ENCODE data around the gene MARVELD1.
"Not testable (repeated sequence)": the region's sequence is repeated elsewhere in the genome, so short reads cannot be mapped to it uniquely, and the experiment has no call there.

The MARVELD1 gene

DNA sequence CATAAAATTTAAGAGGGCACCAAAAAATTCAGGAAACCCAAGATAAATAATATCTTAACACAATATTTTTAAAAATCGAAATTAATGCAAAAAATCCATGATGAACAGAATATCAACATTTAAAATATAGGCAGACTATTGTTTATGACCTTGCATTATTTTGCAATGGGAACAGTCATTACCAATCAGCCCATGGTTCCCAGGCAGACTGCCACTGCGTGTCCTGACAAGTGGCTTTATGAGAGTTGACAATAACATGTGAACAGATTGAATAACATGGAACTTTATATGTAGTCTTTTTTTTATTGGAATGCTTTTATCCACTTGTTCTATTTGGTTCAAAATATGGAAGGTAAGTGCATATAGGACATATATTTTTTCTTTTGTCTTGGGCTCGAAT is 23.4 kb upstream of the MARVELD1 start:
- DNase-seq (ENCODE audit: low read depth): no peak

DNA sequence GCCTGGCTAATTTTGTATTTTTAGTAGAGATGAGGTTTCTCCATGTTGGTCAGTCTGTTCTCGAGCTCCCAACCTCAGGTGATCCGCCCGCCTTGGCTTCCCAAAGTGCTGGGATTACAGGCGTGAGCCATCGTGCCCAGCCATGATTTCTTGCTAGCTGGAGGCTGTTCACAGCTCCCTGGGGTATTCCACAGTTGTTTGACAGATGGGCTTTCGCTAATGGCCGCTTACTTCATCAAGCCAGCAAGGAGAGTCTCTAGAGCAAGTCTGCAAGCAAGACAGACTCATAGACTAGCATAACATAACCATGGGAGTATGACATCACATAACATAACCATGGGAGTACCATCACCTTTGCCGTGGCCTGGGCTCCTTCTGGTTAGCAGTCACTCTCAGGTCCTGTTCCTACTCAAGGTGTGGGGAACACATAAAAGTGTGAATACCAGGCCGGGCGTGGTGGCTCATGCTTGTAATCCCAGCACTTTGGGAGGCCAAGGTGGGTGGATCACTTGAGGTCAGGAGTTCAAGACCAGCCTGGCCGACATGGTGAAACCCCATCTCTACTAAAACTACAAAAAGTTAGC is 15.4 kb upstream of the MARVELD1 start:
- not testable (repeated sequence) for DNase-seq (ENCODE audit: low read depth)

DNA sequence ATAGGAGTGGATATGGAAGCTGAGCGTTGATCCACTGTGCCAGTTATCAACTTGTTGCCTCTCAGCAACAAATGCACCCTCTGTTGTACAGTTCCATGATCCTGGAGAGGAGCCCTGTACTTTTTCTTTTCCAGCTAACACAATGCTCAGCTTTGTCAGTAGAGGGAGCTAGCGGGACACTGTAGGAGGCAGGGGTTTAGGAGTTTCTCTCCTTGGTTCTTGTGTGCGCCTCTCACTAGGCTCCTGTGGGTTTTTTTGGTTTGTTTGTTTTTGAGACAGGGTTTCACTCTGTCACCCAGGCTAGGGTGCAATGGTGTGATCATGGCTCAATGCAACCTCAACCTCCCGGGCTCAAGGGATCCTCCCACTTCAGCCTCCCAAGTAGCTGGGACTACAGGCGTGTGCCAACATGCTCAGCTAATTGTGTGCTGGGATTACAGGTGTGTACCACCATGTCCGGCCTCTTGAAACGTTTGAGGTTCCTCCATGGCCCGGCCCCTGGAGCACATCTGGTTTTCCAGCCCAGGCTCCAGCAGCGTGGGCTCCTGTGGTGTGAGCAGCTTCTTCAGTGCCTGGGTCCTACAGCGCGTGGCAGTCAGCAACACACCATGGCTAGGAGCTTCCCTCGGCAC is 12.0 kb upstream of the MARVELD1 start:
- DNase-seq (ENCODE audit: low read depth): peak; percentile 81

DNA sequence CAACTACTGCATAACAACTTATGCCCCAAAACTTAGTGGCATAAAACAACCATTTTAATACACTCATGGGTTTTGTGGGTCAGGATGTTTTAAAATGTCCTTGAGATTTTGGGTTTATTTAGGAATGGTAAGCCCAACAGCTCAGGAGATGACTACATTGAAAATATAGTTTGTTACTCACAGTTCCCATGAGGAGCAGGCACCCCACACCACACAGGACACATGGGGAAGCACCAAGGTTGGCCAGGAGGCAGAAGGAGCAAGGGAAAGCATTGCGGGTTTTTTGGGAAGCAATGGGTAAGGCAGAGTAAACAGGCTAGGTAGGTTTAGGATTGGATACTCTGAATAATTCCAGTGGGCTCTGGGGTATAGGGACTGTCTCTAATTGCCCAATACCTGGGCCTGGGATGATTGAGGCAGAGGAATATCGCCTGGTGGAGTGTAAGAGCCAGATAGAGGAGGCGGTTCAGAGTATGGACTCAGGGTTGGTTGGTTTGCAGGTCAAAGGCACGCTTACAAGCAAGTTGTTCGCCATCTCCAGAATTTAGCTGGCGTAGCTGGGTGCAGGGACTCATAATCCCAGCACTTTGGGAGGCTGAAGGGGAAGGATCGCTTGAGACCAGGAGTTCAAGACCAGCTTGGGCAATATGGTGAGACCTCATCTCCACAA is 10.0 kb upstream of the MARVELD1 start:
- no peak for DNase-seq (ENCODE audit: low read depth)

DNA sequence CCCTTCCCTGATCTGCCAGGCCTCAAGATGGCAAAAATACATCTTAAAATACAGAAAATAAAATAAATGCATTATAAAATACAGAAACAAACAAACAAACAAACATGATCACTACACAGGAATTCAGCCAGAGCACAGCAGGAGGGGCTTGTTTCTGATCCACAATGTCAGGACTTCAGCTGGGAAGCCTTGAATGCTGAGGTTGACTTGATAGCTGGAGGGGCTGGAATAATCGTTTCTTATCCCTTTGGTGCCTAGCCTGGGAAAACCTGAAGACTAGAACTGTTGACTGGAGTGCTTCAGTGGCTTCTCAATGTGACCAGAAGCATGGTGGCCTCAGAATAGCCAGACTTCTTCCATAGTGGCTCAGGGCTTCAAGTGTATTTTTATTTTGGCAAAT is 9.2 kb upstream of the MARVELD1 start:
- DNase-seq (ENCODE audit: low read depth): no peak

DNA sequence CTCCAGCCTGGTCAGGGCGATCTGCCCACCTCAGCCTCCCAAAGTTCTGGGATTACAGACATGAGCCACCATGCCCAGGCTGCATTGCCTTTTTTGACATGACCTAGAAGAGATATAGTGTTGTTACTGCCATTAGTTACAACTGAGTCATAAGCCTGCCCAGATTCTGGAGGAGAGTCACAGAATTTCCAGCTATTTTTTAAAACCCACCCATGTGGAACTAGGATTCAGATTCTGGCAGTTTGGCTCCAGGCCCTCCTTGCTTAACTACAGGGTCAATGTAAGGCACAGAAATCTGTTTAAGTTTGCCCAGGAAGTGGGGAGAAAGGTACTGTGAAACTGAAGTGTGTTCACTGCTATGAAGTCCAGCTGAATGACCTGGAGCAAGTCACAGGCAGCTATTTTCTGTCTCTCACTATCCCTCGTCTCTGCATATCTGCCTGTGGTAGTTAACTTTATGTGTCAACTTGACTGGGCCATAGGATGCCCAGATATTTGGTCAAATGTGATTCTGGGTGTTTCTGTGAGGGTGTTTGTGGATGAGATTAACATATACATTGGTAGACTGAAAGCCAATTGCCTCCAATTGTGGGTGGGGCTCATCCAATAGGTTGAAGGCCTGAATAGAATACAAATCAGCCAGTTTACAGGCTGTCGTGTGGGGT is 8.4 kb upstream of the MARVELD1 start:
- peak; percentile 22 for DNase-seq (ENCODE audit: low read depth)

DNA sequence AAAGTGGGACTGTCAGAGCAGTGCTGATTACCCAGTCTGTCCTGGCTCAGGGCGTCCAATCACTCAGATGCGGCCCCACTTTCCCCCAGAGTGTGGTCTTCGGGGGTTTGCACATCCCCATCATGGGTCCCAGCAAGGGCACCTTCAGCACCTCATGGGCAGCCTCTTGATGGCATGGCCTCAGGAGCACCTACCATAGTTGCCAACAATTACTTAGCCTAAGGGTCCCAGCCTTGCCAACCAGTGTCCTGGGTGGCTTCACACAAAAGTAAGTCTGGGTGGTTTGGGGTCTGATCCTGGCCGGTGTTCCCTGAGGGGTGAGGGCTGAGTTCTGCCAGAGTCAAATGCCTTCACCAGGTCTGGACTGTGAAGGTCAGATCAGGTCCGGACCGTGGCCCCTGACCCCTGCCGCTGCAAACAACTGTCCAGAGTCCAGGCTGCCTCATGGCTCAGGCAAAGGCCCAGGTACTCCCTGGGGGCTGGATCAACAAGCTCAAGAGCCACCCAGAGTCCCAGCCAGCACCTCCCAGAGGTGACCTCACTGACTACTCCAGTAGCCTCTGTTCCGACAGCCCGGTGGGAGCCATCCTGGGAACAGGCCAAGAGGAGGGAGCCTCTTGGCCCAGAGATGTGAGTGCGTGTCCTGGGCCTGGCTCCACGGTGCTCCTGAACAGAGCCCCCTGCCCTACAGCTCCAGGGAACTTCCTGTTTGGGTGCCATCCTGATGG is 6.2 kb upstream of the MARVELD1 start:
- DNase-seq (ENCODE audit: low read depth): no peak

DNA sequence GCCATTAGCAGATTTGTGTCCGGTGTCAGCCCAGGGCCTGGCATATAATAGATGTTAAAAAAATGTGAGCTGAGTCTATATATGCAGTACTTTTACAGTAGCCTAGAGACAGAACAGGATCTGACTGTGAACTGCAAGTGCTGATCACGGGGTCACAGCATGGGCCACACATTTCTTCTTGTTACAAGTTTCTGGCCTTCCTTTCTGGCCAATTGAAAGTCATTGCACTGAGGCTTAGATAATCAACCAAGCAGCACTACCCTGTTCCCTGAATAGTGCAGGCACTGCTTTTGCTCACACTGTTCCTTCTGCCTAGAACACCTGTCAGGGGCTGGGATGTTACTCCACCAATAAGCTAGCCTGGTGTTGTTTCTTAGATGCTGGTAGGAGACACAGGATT is 5.4 kb upstream of the MARVELD1 start:
- DNase-seq (ENCODE audit: low read depth): no peak

DNA sequence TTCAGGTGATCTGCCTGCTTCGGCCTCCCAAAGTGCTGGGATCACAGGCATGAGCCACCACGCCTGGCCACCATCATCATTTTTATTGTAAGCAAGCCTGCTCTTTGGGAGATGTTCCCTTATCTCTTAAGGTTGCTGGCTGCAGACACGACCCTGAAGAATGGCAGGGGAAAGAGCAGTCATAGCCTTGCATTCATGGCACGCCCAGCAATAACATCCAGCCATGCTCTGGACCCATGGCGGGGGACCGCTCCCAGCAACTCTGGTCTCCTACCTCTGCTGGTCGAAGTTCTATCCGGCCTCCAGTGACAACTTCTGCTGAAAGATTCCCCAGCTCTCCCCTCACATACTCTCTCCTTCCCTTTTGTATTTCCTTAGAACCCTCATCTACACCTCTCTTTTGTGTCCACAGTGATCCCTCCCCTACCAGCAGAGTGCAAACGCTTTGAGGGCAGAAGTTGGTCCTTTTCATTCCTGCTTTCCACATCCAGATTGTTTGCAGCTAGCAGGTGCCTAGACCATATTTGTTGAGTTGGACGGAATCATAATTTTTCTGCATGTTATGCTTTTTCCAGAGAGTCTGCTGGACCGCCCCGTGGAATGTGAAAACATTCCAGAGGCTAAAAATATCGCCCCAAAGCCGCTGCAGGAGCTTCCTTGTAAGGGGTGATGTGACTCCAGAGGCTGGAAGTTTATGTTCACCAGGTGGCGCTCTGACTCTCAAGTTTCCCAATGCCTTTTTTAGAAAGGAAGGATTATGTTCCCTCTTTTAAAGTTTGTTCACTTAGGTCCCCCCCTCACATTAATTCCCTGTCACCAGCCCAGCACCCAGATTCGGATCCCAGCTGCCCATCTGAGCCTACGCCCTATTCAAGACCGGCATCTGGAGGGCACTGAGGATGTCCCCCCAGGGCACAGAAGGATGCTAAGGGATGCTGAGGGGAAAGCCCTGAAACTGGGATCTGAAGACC is 4.3 kb upstream of the MARVELD1 start:
- DNase-seq (ENCODE audit: low read depth): peak; percentile 93

DNA sequence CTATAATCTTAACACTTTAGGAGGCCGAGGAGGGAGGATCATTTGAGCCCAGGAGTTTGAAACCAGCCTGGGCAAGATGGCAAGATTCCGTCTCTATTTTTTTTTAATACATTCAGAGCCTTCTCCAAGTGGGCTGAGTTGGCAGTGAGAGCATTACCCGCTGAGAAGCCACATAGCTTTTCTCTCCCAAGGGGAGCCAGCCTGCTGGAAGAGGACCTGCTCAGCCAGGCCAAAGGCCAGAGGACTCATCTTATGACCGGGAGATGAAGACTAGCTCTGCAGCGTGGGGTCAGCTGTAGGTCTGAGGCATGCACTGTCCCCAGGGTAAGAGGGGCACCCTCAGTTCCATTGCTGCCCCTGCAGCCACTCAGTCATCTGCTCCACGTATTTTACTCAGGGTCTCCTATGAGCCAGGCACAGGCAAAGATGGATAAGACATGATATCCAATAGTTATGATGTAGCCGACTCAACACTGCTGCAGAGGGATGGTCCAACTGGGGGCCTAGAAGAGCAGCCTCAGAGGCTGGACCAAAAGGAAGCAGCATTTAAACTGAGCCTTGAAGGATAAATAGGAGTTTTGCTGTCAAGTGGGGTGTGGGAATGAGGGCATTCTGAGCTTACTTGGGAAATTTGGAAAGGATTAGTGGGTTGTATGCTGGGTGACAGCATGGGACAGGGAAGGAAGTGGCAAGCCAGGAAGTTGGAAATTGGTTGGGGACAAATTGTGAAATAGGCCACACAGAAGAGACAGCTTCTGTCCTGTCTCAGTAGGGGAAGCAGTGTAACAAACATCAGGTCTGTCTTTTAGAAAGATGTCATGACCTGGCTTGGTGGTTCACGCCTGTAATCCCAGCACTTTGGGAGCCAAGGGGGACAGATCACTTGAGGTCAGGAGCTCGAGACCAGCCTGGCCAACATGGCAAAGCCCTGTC is 1.6 kb upstream of the MARVELD1 start:
- no peak for DNase-seq (ENCODE audit: low read depth)

DNA sequence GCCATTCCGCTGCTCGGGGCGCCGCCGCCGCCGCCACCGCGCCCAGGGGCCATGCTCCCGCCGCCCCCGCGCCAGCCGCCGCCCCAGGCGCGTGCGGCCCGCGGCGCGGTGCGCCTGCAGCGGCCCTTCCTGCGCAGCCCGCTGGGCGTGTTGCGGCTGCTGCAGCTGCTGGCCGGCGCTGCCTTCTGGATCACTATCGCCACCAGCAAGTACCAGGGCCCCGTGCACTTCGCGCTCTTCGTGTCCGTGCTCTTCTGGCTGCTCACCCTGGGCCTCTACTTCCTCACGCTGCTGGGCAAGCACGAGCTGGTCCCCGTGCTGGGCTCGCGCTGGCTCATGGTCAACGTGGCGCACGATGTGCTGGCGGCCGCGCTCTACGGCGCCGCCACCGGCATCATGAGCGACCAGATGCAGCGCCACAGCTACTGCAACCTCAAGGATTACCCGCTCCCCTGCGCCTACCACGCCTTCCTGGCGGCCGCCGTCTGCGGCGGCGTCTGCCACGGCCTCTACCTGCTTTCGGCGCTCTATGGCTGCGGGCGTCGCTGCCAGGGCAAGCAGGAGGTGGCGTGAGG is 383 bp downstream of the MARVELD1 start:
- peak; percentile 72 for DNase-seq (ENCODE audit: low read depth)

DNA sequence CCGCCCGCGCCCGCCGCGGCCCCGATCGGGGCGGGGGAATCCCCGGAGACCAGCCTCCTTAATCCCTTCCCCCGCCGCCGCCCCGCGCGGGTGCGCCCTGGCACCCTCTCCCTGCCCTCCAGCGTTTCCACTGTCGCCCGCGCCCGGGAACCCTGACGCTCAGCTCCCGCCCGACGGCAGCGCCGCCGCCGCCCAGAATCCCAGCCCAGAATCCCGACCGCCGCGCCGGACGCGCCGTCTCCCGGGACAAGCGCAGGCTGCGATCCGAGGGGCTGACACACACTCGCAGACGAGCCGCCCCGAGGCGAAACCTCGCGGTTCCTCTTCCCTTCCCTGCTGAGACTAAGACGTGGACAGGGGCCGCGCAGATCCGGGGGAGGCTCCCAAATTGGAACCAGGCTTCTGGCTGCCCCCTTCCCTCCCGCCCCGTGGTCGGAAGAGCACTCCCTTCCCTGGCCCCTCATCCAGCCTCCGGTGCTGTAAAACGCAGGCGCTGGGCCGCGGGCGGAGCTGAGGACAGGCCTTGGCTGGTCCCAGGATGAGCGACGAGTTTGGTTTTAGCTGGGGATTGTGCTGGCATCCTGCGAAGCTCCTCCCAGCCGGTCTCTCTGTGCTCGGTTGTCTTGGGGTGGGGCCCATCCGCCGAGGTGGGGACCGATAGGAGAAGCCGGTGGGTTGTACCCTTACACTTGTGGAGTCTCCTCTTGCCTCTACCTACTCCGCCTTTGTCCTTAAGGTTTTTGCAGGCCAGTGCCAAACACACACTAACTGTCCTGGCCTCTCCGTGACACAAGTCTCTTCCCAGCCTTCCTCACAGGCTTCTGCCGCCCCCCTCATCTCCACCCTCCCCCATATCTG is 1.1 kb downstream of the MARVELD1 start:
- DNase-seq (ENCODE audit: low read depth): peak; percentile 87

DNA sequence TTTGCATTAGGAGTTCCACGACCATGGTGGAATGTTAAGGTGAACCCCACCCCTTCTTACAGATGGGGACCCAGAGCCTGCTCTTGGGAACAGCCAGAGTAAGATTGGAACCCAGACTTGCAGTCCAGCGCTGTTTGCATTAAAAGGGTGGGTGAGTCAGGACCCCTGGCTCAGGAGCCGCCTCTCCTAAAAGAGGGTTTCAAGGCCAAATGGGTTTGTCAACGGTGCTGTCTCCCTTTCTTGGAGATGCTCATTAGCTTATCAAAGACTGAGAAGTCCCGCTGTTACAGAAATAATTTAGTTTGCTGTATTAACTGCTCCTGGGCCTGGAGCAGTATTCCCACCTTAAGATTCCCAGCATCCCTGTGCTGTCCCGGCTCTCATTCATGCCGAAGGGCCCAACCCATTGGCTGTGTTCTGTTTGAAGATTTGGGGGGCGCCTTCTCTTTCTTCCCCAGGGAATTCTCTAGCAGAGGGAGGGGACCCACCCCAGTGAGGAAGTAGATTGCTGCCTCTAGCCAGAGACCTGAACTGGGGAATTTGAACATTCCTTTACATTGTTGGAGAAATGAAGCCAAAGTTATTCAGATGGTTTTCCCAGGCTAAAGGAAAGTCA is 1.8 kb downstream of the MARVELD1 start:
- DNase-seq (ENCODE audit: low read depth): no peak

DNA sequence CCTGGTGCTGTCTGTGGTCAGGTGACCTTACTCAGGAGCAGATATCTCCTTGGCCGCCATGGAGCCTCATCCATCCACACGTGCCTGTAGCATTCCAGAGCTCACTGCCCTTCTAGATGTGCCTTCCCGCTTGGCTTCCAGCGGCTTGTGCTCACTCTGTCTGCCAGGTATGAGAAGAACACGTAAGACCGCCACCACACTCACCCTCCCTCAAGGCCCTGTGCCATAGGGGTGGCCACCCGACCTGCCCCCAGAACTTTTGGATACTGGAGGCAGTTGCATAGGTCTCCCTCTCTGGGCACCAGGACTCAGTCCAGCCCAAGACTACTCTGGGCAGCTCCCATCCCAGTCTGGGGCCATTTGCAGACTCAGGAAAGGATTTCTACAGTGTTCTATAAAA is 4.1 kb downstream of the MARVELD1 start:
- DNase-seq (ENCODE audit: low read depth): no peak

DNA sequence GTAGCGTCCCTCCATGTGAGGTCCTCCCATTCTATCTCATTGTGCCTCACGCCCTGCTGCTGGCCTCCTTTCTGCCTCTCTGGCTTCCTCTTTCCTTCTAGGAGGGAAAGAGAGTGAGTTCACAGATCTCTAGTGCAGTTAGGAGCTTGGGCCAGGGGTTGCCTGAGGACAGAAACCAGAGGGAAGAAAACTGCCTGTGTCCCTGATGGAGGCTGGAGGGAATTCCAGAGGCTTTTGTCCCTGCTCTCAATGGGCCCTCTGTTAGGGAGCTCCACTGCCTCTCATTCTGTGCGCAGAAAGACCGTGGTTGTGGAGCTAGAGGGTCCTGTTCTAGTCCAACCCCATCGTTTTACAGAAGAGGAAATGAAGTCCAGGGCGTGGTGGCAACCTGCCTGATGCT is 4.6 kb downstream of the MARVELD1 start:
- no peak for DNase-seq (ENCODE audit: low read depth)

DNA sequence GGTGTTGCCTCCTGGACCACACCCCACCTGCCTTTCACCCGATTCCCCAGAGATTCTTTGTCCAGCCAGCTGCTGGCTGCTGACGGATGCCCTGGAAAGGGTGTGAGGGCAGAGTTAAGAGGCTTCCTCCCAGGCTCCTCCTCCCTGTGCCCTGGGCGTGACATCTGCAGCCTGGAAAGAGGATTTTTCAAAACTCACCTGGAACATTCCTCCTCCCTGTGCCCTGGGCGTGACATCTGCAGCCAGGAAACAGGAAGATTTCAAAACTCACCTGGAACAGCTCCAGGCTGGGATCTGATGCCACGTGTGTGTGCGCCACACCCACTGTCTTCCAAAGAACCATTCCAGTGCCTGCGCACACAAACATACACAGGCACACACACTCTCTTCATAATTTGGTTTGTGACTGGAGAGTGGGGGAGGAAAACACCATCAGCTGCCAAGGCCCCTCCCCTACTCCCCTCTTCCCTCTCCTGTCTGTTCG is 5.2 kb downstream of the MARVELD1 start:
- peak; percentile 21 for DNase-seq (ENCODE audit: low read depth)

DNA sequence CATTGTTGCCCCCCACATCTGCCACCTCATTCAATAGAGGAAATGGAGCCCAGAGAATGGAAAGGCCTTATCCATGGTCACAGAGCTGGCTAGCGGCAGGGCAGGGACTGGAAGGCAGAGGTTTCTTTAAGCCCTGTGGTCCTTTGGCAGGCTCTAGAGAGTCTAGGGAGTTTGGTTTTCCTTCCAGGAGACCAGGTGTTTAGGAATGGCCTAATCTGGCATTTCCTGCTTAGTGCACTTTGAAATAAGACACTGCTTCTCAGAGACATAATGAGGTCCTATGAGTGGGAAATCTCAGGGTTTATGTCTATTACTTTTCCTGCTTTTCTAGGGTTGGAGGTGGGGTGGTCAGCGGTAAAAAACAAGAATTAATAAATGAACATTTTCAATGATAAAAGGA is 6.1 kb downstream of the MARVELD1 start:
- no peak for DNase-seq (ENCODE audit: low read depth)

Data from EH (cell line).